GM12878 (cell line): Measurements from ENCODE around the gene C9orf57. TPM values are rescaled to one million over a fixed set of nuclear protein-coding genes. Genes with fewer than 3 reads are reported as not detected.

ENCODE experiments used
- ATAC-seq: fragments of 200-7000 bp; cut with Tn5 transposase; 3 replicates; pipeline ENCODE4 v1.9.1; 2020; ENCODE audit warnings: mild to moderate bottlenecking, moderate library complexity
- BruUV-seq: library from RNA; stranded (reverse); fragments of 400-500 nt; replicated peaks from 2 replicates; lab custom pipeline; 2021; lab: Mats Ljungman, UMichigan
- CTCF ChIA-PET: fragments of 300-600 bp; sonication (Branson Sonifier 250); formaldehyde crosslinking; extraction: SDS; loops from one replicate; lab custom pipeline; 2021; ENCODE audit warnings: inconsistent platforms; lab: Yijun Ruan, JAX
- POLR2A ChIA-PET: fragments of 350-600 bp; formaldehyde crosslinking; extraction: SDS; loops from one replicate; lab custom pipeline; 2021; ENCODE audit warnings: inconsistent platforms; lab: Charles Lee
- RAD21 ChIA-PET: fragments of 300-600 bp; sonication (Branson Sonifier 250); formaldehyde crosslinking; loops from one replicate; lab custom pipeline; 2023; ENCODE audit warnings: antibody characterized with exemption; ENCODE audit not compliant: unreplicated experiment; lab: Charles Lee
- SMC1A ChIA-PET: fragments of 300-600 bp; sonication (Branson Sonifier 250); formaldehyde crosslinking; loops from one replicate; lab custom pipeline; 2023; ENCODE audit not compliant: unreplicated experiment, uncharacterized antibody; lab: Charles Lee
- DNase-seq: peaks from one replicate; pipeline ENCODE4 v3.0.0-alpha.2; 2011; ENCODE audit warnings: low read depth, low spot score
- FAIRE-seq: peaks from 3 replicates; lab custom pipeline; 2011; peaks lifted over from hg19 to GRCh38; lab: Jason Lieb, UNC
- H2AFZ ChIP-seq: 2 replicates; pipeline ENCODE4 v1.6.0; 2011; ENCODE audit warnings: low read depth, low read length, control low read depth; ENCODE audit not compliant: control insufficient read depth
- H3K27ac ChIP-seq: 2 replicates; pipeline ENCODE4 v1.5.1; 2011; ENCODE audit warnings: control low read depth; ENCODE audit not compliant: control insufficient read depth, insufficient read depth
- H3K27me3 ChIP-seq, 2 experiments: replicated peaks in 1 of 2; 2 replicates each; pipeline versions ENCODE4 v1.6.0 to v1.6.1; 2011; ENCODE audit warnings: low read length in 1 of 2; ENCODE audit not compliant: control insufficient read depth in 2 of 2, insufficient read depth in 2 of 2
- H3K36me3 ChIP-seq, 2 experiments: 2 replicates each; pipeline ENCODE4 v1.5.1; 2011; ENCODE audit warnings: low read length in 1 of 2; ENCODE audit not compliant: control insufficient read depth in 2 of 2, insufficient read depth in 2 of 2
- H3K4me1 ChIP-seq: 2 replicates; pipeline ENCODE4 v1.6.1; 2011; ENCODE audit warnings: mild to moderate bottlenecking, low read length, moderate library complexity, mixed read lengths; ENCODE audit not compliant: control insufficient read depth, insufficient read depth
- H3K4me2 ChIP-seq: 2 replicates; pipeline ENCODE4 v1.6.0; 2011; ENCODE audit warnings: control low read depth; ENCODE audit not compliant: control insufficient read depth, insufficient read depth
- H3K4me3 ChIP-seq: fragments of 200-600 bp; sonication (generic); 2 replicates; pipeline ENCODE4 v1.5.1; 2016
- H3K79me2 ChIP-seq: 2 replicates; pipeline ENCODE4 v1.6.0; 2011; ENCODE audit warnings: low read length; ENCODE audit not compliant: control insufficient read depth, insufficient read depth
- H3K9ac ChIP-seq: 2 replicates; pipeline ENCODE4 v1.8.0; 2011; ENCODE audit warnings: low read length, control low read depth, mixed read lengths; ENCODE audit not compliant: control insufficient read depth, insufficient read depth
- H3K9me3 ChIP-seq: replicated peaks from 3 replicates; pipeline ENCODE4 v1.5.1; 2011; ENCODE audit warnings: mild to moderate bottlenecking, low read length; ENCODE audit not compliant: control insufficient read depth, insufficient read depth
- H4K20me1 ChIP-seq: 2 replicates; pipeline ENCODE4 v1.6.0; 2011; ENCODE audit not compliant: control insufficient read depth, insufficient read depth
- BCL11A ChIP-seq: IDR thresholded peaks from 2 replicates; pipeline ENCODE4 v1.6.1; 2011; ENCODE audit warnings: low read depth, low read length
- BRCA1 ChIP-seq: IDR thresholded peaks from 2 replicates; pipeline ENCODE4 v1.6.1; 2011; ENCODE audit warnings: low read depth, low read length, improper control_type of control experiment
- E4F1 ChIP-seq: fragments of 450-650 bp; IDR thresholded peaks from 2 replicates; pipeline ENCODE4 v1.6.1; 2018; ENCODE audit warnings: borderline replicate concordance, mild to moderate bottlenecking; ENCODE audit not compliant: partially characterized antibody
- ETV6 ChIP-seq, 2 experiments: fragments of 450-650 bp in 1 of 2; IDR thresholded peaks in 1 of 2; conservative IDR thresholded peaks in 1 of 2; 2 replicates each; pipeline ENCODE4 v1.6.1; 2014; ENCODE audit warnings: antibody characterized with exemption in 1 of 2, borderline replicate concordance in 1 of 2, low read depth in 1 of 2, mild to moderate bottlenecking in 1 of 2, moderate library complexity in 1 of 2
- RCOR1 ChIP-seq: conservative IDR thresholded peaks from 2 replicates; pipeline ENCODE4 v1.6.1; 2012; ENCODE audit warnings: low read depth, low read length, improper control_type of control experiment
- RELB ChIP-seq: fragments of 450-650 bp; IDR thresholded peaks from 2 replicates; pipeline ENCODE4 v1.6.1; 2017; ENCODE audit warnings: low read depth, mild to moderate bottlenecking, moderate library complexity
- WRNIP1 ChIP-seq: IDR thresholded peaks from 2 replicates; pipeline ENCODE4 v1.6.1; 2011; ENCODE audit warnings: low read depth, low read length, improper control_type of control experiment, borderline replicate concordance
- WGBS: methylation state at CpG from one replicate; pipeline ENCODE4 v1.1.6; 2016; ENCODE audit warnings: low lambda C conversion rate; ENCODE audit not compliant: insufficient replicate concordance, insufficient coverage; ENCODE audit errors: missing lambda C conversion rate; 5-methylcytosine and 5-hydroxymethylcytosine counted together
- in situ Hi-C: fragments of 300-500 bp; cut with MboI; formaldehyde crosslinking; loops from 9 replicates; pipeline ENCODE4 v1.14.3; 2018; ENCODE audit warnings: mixed read lengths
- intact Hi-C: fragments of 100-400 bp; cut with micrococcal nuclease; formaldehyde crosslinking; loops from one replicate; pipeline ENCODE4 v1.14.2; 2022; ENCODE audit not compliant: unreplicated experiment
- polyA plus RNA-seq, 11 experiments: library from polyadenylated mRNA; depleted of rRNA in 4 of 11; unstranded in 6 of 11; stranded (reverse) in 5 of 11; fragments of >200 nt; fragmentation: Nextera tagmentation in 4 of 11; fragmentation: Illumina TruSeq in 1 of 11; extraction: Ambion mirVana in 4 of 11; extraction: Trizol in 1 of 11; gene quantifications; 1 replicate in 1 of 11; 2 replicates in 10 of 11; pipeline versions ENCODE4 v1.2.1 to v1.2.3, GENCODE V29; 2011 to 2016; ENCODE audit warnings: inconsistent platforms in 2 of 11, missing spikeins in 2 of 11, low read depth in 1 of 11
- total RNA-seq, 4 experiments: library from RNA; depleted of rRNA in 3 of 4; stranded (reverse); fragments of >200 nt in 3 of 4; fragmentation: Illumina TruSeq in 1 of 4; extraction: Trizol in 1 of 4; gene quantifications; 2 replicates each; pipeline versions ENCODE4 v1.2.1 to v1.2.3, GENCODE V29; 2013 to 2021

The C9orf57 gene
- total and polyA plus RNA-seq, 10 of the 15 experiments (the other 5 are each of a cell fraction or from before 2014, with no cell fraction given), result 0.06 to 0.27 TPM; not detected in 8

GRCh38 chr9:72013292-72013760 lies 47.1 kb downstream of the C9orf57 start:
- no peaks in the 10 kb centered on the region for H4K20me1 ChIP-seq
- no peak overlapping the region for H3K9ac ChIP-seq
- ChIA-PET SMC1A (interaction anchor here (1.1 kb wide), 1 partner anchor 12 kb away, joined by 8 read pairs; no protein-coding TSS in a partner anchor), RAD21 (interaction anchor here (0.8 kb wide), 1 partner anchor 12 kb away, joined by 3 read pairs; no protein-coding TSS in a partner anchor)
- no peaks in the 10 kb centered on the region for H3K79me2 ChIP-seq
- no peak overlapping the region for H3K4me2 ChIP-seq
- no peak overlapping the region for H3K27ac ChIP-seq
- H3K9me3 ChIP-seq, result no peaks in the 10 kb centered on the region
- TF ChIP-seq RCOR1 (no peak), E4F1 (no peak), WRNIP1 (no peak), BCL11A (no peak), RELB (no peak), ETV6 (conservative IDR thresholded peaks at IDR 0.05 in 1 of 2, IDR thresholded peaks at IDR 0.05 in 1 of 2; ENCODE audit: borderline replicate concordance in 1 of 2, low read depth in 1 of 2) (no peak), BRCA1 (no peak)
- TF ChIP-seq, all 136 proteins: peak for 0
- DNase-seq (no peak), FAIRE-seq (no peak), ATAC-seq (no peak)
- ChIA-PET CTCF (interaction anchor here (0.6 to 2.0 kb wide), 3 partner anchors 11 to 237 kb away, joined by 3 to 5 read pairs (median 4); no protein-coding TSS in a partner anchor), POLR2A (no interaction called here)
- WGBS, result 0% methylated on average over 1 of the region's 1 CpG
- H3K36me3 ChIP-seq, result no peaks in the 10 kb centered on the region
- no peak overlapping the region for H2AFZ ChIP-seq
- intact Hi-C loops, result no loop called here
- H3K4me3 ChIP-seq, result no peak overlapping the region
- in situ Hi-C loops, result loop anchor here (10.0 to 25.0 kb wide), 2 partner anchors 389 to 726 kb away; no protein-coding TSS in a partner anchor
- no peaks in the 10 kb centered on the region; a peak in 1 of 4 replicates for H3K27me3 ChIP-seq
- no TSS peak for BruUV-seq
- H3K4me1 ChIP-seq, result no peaks in the 10 kb centered on the region
